T-helper 1 cell treated with Interleukin-12 subunit alpha and Interleukin-12 subunit beta and Interleukin-4 antibody, amounts not matched to agents 30 ng/mL and 1 ng/mL, for 36 hours (primary cell): ENCODE results near the gene PER2. TPM values are rescaled to one million over a fixed set of nuclear protein-coding genes. Genes with fewer than 3 reads are reported as not detected.
"Not testable (repeated sequence)": the region's sequence is repeated elsewhere in the genome, so short reads cannot be mapped to it uniquely, and the experiment has no call there.

Experiments used
- intact Hi-C: fragments of 100-400 bp; cut with micrococcal nuclease; formaldehyde crosslinking; loops from one replicate; pipeline ENCODE4 v1.15.1; 2024
- total RNA-seq: library from RNA; stranded (reverse); gene quantifications from 2 replicates; pipeline ENCODE4 v1.2.3, GENCODE V29; 2022

PER2 gene
- total RNA-seq, 1 donor from 2014 or later = 10.6 TPM

GRCh38 chr2:238313991-238314350 is 25.6 kb upstream of the PER2 start:
- intact Hi-C loops = no loop called here

DNA sequence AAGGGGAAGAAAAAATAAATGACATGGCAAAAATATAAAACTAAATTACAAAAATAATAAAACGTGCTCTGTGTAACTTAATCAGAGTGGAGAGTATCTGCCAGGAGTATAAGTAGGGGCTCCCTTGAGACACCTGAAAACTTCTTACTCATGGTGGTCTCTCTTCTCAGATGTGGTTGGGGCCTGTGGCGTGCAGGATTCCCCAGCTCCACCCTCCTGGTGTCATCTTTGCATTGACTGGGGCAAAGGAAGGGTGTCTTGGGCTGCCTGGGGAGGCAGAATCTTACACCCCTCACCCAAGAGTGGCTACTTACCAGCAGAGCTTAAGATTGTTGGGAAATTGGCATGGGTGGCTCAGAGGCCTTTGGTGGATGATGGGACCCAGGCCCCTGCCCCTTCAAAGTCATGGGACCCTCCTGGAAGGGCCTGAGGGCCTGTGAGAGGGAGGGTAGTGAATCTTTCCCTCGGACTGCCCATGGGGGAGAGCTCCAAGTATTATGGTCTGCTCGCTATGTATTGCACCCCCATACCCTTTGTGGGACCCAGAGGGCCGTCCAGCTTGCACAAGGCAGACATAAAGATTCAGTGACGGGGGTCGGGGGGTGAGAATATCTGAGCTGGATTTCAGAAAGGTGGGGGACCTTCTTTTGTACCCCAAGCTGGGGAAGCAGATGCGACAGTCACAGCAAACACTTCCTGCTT is 25.0 kb upstream of the PER2 start:
- intact Hi-C loops = no loop called here

GRCh38 chr2:238310721-238311120 is 22.3 kb upstream of the PER2 start:
- intact Hi-C loops = not testable (repeated sequence)

GRCh38 chr2:238308177-238308576 is 19.8 kb upstream of the PER2 start:
- intact Hi-C loops = no loop called here

DNA sequence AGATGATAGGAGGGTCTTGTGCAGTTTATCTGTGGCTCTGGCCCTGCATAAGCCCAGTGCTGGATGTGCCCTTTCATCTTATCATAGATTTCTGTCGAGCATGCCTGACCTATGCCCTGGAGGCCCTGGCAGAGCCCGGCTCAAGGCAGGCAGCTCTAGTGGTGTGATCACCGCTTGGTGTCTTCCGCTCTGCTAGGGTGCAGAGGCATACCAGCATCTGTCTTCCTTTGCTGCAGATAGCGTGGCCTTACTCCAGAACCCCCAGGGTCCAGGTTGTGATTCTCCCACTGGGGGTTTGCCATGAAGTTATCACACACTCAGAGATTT is 18.2 kb upstream of the PER2 start:
- intact Hi-C loops = no loop called here

GRCh38 chr2:238305965-238306671 is 17.7 kb upstream of the PER2 start:
- intact Hi-C loops = no loop called here

DNA sequence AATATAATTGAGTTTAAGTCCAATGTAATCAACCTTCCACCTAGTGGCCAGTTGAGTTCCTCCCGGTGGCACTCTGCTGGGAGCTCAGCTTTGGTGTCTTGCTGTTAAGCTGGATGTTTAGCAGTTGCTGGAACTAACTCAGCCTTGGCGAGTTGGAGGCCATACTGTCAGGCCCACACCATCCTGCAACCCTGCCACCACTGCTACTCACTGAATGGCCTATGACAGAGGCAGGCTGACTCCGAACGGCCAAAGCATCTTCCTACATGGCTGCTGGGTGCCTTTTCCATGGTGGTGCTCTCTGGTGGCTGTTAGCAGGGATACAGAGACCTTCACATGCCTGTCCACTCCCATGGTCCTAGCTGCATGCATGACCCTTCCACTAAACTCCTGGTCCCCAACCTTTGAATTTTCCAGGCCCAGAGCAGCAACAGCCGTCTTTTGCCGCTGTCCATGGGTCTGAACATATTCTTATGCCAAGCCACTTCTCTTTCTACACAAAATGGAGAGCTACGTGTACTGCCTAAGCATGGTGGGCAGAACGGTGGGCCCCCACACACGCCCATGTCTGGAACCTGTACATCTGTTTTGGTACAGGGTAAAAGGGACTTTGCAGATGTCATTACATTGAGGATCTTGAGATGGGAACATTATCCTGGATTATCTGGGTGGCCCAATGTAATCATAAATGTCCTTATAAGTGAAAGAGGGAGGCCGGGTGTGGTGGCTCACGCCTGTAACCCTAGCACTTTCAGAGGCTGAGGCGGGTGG is 16.9 kb upstream of the PER2 start:
- intact Hi-C loops = no loop called here

DNA sequence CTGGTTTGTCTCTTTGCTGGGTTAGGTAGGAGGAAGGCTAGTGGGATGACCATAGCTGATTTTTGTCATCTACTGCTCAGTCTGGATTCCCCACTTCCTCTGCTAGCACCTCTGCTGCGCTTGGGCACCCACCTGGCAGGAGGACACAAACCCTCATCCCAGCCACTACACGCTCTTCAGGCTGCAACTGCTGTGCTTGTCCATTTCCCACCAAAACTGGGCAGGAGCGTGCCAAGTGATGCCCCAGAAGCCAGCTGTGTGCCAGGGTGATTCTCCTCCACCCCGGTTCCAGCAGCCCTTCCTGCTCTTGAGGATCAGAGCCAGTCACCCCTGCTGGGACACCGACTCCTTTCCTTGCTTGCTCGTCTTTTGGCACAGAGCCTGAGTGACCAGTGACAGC is 15.7 kb upstream of the PER2 start:
- intact Hi-C loops = no loop called here

DNA sequence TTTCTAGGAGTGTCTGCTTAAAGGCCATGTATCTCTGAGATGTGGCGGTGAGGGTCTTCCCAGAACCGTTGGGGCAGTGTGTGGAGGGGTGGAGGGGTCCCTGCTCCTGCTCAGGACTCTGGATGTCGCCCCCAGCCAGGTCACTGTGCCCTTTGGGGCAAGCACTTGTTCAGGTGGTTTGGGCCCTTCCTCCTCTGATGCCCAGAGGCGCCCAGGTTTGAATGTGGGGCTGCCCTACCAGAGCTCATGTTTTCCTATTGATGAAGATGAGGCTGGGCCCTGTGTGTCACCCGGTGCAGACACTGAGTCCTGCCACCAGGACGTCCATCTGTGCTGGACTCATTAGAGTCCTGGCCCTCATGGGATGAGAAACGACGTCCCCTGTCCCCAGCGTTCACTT is 14.3 kb upstream of the PER2 start:
- intact Hi-C loops = no loop called here

GRCh38 chr2:238302087-238302486 is 13.7 kb upstream of the PER2 start:
- intact Hi-C loops = no loop called here

GRCh38 chr2:238299803-238300202 is 11.4 kb upstream of the PER2 start:
- intact Hi-C loops = no loop called here

GRCh38 chr2:238296638-238297457 is 8.4 kb upstream of the PER2 start:
- intact Hi-C loops = no loop called here

DNA sequence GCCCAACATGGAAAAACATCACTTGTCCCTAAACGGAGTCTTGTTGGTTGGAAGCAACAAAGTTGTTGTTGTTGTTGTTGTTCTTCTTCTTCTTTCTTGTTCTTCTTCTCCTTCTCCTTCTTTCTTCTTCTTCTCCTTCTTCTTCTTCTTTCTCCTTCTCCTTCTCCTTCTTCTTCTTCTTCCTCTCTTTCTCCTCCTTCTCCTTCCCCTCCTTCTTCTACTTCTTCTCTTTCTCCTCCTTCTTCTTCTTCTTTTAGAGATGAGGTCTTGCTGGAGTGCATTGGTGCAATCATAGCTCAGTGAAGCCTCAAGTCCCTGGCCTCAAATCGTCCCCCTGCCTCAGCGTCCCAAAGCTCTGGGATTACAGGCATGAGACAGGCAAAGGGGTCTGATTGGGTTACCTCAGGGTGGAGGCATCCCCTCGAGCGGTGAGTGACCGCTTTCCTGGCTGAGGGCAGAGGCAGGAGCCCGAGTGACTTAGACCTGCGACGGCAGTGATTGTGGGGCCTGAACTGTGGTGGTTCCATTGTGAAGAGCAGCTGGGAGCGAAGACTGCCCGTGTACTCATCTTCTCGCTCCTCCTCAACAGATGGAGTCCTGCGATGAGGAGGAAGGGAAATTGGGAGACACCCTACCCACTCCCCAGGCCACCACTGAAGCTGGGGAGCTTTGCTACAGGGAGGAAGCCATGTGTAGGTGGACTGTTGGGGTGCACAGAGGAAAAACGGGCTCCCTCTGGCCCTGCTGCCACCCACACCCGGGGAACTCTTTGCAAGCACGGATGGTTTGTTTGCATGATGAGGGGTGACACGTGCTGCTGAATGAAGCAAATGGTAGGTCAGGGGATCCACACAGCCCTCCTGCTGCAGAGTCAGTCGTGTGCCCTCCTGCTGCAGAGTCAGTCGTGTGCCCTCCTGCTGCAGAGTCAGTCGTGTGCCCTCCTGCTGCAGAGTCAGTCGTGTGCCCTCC is 7.0 kb upstream of the PER2 start:
- intact Hi-C loops = no loop called here

GRCh38 chr2:238294393-238295143 is 6.2 kb upstream of the PER2 start:
- intact Hi-C loops = no loop called here

DNA sequence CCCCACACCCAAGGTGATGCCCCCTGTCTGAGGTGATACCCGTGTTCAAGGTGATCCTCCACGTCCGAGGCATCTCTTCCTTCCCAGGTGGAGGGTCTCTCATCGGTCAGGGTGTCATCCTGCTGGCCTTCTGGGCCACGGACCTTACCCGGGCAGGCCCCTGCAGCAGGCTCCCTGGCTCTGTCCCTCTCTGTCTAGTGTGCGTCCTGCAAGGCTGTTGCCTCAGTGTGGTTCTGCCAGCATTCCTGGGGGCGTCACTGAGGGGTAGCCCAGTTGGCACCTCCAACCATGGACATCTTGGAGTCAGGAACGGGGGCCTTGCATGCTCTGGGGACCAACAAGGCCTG is 5.6 kb upstream of the PER2 start:
- intact Hi-C loops = no loop called here

- intact Hi-C loops = no loop called here
Observed at GRCh38 chr2:238291550-238292281, 3.3 kb upstream of the PER2 start.

DNA sequence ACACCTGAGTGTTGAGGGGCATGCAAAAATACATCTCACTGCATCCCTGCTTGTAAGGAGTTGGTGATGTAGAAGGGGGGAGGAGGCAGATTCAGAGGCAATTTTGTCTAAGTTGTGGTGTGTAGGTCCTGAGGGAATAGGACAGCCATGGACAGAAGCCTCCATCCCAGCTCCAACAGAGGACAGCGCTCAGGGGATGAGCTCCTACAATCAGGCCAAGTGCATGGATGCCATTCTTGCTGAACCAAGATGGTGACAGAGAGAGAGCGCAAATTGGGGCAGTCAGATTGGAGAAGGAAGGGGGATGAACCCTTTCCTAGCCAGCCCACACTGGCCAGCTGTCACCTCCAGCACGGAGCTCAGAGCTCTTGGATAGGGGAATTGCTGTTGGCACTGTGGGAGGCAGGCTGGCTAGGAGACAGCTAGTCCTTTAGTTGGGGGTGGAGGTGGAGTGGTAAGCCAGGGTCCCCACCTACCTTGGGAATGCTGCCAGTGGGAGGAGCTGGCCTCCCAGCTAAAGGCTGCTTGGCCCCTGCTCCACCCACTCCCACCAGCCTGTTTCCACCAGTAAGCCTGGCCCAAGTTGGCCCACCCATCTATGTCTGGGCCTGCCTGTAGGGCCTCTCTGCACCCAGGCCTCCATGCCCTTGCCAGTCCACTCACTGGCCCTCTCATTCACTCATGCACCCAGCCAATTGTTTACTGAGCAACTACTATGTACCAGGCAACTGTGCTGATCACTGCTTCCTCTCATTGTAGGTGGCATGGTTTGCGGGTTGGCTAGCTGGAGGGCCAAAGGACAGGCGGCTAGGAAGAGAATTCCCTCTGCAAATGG is 2.5 kb upstream of the PER2 start:
- intact Hi-C loops = no loop called here

DNA sequence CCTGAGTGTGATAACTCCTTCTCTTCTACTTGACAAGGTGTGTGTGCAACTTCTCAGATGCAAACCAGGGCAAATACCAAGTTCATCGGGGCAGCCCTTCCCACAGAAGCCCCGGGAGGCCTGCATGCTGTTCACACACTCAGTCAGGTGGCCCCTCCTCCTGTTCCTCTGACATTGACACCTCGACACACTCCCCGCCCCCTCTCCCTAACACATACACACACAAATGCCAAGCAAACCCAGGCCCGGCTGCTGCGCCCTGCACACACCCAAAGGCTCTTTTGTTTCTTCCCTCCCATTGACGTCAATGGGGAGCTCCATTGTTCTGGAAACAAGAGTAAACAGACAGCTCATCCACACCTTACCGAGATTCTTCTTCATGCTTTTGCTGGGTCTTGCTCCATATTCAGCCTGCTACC is 1.7 kb upstream of the PER2 start:
- intact Hi-C loops = no loop called here
